Muscle of arm (tissue), 12 donors: ENCODE results near the gene DCANP1. TPM values are rescaled to one million over a fixed set of nuclear protein-coding genes. Genes with fewer than 3 reads are reported as not detected.

Source experiments
- polyA plus RNA-seq, 12 donors: library from polyadenylated mRNA; unstranded; fragments of 120-200 nt; gene quantifications; one replicate each; pipeline ENCODE4 v1.2.1, GENCODE V29; 2013; ENCODE audit not compliant: insufficient read length in 12 of 12

The DCANP1 gene
- polyA plus RNA-seq, 12 donors: 0.07 to 0.87 (median 0.11) TPM; not detected in 5

Other genes starting within 250 kb of the DCANP1 start
- gene MACROH2A1, start 48.1 kb downstream of the DCANP1 start, polyA plus RNA-seq: 100 to 1,000 TPM in 7 of 12 donors, 10 to 100 TPM in 4, not detected in 1; 88.1 to 197 (median 101) TPM
- gene TIFAB, start 5.0 kb upstream of the DCANP1 start, polyA plus RNA-seq: 1 to 10 TPM in 1 of 12 donors, under 1 TPM in 9, not detected in 2; 0.08 to 2.1 (median 0.14) TPM
- not detected for gene NEUROG1, start 88.6 kb upstream of the DCANP1 start, polyA plus RNA-seq
- 100 to 1,000 TPM in 4 of 12 donors, 10 to 100 TPM in 7, not detected in 1; 25.2 to 773 (median 46.4) TPM for gene CXCL14, start 131.6 kb upstream of the DCANP1 start, polyA plus RNA-seq